Muscle layer of duodenum (tissue), 2 donors: ENCODE measurements around the gene MYO1E.
"Not testable (repeated sequence)": the region's sequence is repeated elsewhere in the genome, so short reads cannot be mapped to it uniquely, and the experiment has no call there.

Experiments used
- H3K27ac ChIP-seq: one replicate; pipeline ENCODE4 v1.7.0; 2013; ENCODE audit warnings: mild to moderate bottlenecking, low read length
- H3K27me3 ChIP-seq: one replicate; pipeline ENCODE4 v1.7.0; 2013; ENCODE audit warnings: low read depth, mild to moderate bottlenecking, control low read depth, low read length
- H3K36me3 ChIP-seq, 2 donors: one replicate each; pipeline ENCODE4 v1.7.0; 2013; ENCODE audit warnings: low read length in 2 of 2, control low read depth in 1 of 2, mild to moderate bottlenecking in 1 of 2; ENCODE audit not compliant: insufficient read depth in 2 of 2, control insufficient read depth in 1 of 2
- H3K4me1 ChIP-seq, 2 donors: one replicate each; pipeline ENCODE4 v1.7.0; 2013; ENCODE audit warnings: low read length in 2 of 2, mild to moderate bottlenecking in 2 of 2, control low read depth in 1 of 2, moderate library complexity in 1 of 2; ENCODE audit not compliant: insufficient read depth in 2 of 2, control insufficient read depth in 1 of 2
- H3K4me3 ChIP-seq, 2 donors: one replicate each; pipeline ENCODE4 v1.7.0; 2013; ENCODE audit warnings: low read length in 2 of 2, low read depth in 1 of 2, mild to moderate bottlenecking in 1 of 2
- H3K9me3 ChIP-seq, 2 donors: one replicate each; pipeline ENCODE4 v1.7.0; 2013; ENCODE audit warnings: low read length in 2 of 2, control low read depth in 1 of 2, mild to moderate bottlenecking in 1 of 2; ENCODE audit not compliant: control insufficient read depth in 1 of 2
- donor health status: healthy.

The MYO1E gene

GRCh38 chr15:59133929-59134427 lies 238.7 kb downstream of the MYO1E start:
- Histone ChIP-seq H3K9me3 (no peaks in the 10 kb centered on the region), H3K27ac (no peak overlapping the region), H3K4me3 (no peak overlapping the region), H3K27me3 (no peaks in the 10 kb centered on the region), H3K36me3 (peaks cover 22 to 53% of the 10 kb centered on the region in 2 donors), H3K4me1 (no peaks in the 10 kb centered on the region)

- H3K4me3 ChIP-seq = no peak overlapping the region
- peaks cover 20 to 39% of the 10 kb centered on the region in 2 donors for H3K36me3 ChIP-seq
- no peaks in the 10 kb centered on the region for H3K9me3 ChIP-seq
- H3K27me3 ChIP-seq = no peaks in the 10 kb centered on the region
- no peaks in the 10 kb centered on the region for H3K4me1 ChIP-seq
- H3K27ac ChIP-seq = no peak overlapping the region
These were observed 240.6 kb downstream of the MYO1E start for GRCh38 chr15:59131969-59132562.

DNA sequence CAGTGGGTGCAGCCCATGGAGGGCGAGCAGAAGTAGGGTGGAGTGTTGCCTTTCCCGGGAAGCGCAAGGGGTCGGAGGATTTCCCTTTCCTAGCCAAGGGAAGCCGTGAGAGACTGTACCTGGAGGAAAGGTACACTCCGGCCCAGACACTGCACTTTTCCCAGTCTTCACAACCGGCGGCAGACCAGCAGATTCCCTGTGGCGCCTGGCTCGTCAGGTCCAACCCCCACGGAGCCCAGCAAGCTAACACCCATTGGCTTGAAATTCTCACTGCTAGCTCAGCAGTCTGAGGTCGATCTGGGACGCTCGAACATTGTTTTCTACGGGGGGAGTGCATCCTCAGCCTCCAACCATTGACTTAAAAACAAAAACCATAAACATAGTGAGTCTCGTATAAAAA lies 241.2 kb downstream of the MYO1E start:
- Histone ChIP-seq H3K4me1 (no peaks in the 10 kb centered on the region), H3K36me3 (peaks cover 17 to 32% of the 10 kb centered on the region in 2 donors), H3K4me3 (no peak overlapping the region), H3K9me3 (no peaks in the 10 kb centered on the region), H3K27ac (no peak overlapping the region), H3K27me3 (no peaks in the 10 kb centered on the region)

DNA sequence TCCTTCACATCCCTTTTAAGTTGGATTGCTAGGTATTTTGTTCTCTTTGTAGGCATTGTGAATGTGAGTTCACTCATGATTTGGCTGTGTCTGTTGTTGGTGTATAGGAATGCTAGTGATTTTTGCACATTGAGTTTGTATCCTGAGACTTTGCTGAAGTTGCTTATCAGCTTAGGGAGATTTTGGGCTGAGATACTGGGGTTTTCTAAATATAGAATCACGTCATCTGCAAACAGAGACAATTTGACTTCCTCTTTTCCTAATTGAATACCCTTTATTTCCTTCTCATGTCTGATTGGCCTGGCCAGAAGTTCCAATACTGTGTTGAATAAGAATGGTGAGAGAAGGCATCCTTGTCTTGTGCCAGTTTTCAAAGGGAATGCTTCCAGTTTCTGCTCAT lies 245.4 kb downstream of the MYO1E start:
- not testable (repeated sequence) for H3K36me3 ChIP-seq, H3K27me3 ChIP-seq, H3K9me3 ChIP-seq, H3K4me1 ChIP-seq, H3K4me3 ChIP-seq, H3K27ac ChIP-seq

DNA sequence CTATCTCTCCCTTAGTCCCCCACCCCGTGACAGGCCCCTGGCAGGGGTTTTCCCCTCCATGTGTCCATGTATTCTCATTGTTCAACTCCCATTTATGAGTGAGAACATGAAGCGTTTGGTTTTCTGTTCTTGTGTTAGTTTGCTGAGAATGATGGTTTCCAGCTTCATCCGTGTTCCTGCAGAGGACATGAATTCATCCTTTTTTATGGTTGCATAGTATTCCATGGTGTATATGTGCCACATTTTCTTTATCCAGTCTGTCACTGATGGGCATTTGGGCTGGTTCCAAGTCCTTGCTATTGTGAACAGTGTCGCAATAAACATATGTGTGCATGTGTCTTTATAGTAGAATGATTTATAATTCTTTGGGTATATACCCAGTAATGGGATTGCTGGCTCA lies 247.0 kb downstream of the MYO1E start:
- not testable (repeated sequence) for H3K27ac ChIP-seq, H3K4me1 ChIP-seq, H3K4me3 ChIP-seq, H3K36me3 ChIP-seq, H3K9me3 ChIP-seq, H3K27me3 ChIP-seq

DNA sequence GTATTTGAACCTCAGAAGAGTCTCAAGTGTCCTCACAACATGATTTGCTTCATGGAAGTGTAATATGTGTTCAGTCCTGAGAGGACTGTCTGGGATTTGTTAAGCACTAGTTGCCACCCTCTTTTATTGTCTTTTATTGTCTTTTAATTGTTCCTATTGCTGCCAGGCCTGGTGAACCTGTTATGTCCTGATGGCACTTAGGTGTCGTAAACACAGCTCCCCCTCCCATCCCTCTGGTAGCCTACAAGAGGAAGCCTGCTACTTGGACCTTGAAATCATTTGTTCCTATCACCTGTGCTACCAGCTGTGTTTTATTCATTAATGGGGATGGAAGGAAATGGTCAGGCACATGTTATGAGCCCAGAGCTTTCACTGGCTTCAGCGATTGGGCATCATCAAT lies 248.4 kb downstream of the MYO1E start:
- H3K4me3 ChIP-seq = no peak overlapping the region
- no peaks in the 10 kb centered on the region for H3K27me3 ChIP-seq
- H3K27ac ChIP-seq = no peak overlapping the region
- H3K9me3 ChIP-seq = no peaks in the 10 kb centered on the region
- no peaks in the 10 kb centered on the region for H3K36me3 ChIP-seq
- no peaks in the 10 kb centered on the region for H3K4me1 ChIP-seq

DNA sequence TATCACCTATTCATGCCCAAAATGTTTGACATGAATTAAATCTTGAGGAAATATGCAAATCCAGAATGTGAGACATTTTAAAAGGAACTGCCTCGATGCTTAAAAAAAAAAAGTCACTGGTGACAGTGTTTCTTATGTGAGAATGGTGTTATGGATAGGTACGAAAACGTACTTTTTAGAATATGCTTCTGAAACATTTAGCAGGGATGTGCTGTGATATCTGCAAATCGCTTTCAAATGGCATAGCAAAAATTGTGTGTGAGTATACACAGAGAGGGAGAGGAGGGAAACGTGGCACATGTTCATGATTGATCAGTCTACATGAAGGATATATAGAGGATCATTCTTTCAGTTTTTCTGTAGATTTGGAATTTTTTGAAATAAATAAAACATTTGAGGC lies 251.7 kb downstream of the MYO1E start:
- Histone ChIP-seq H3K4me1 (no peaks in the 10 kb centered on the region), H3K36me3 (no peaks in the 10 kb centered on the region), H3K9me3 (no peaks in the 10 kb centered on the region), H3K27me3 (no peaks in the 10 kb centered on the region), H3K4me3 (no peak overlapping the region), H3K27ac (no peak overlapping the region)

- Histone ChIP-seq H3K27me3 (no peaks in the 10 kb centered on the region), H3K36me3 (no peaks in the 10 kb centered on the region), H3K27ac (no peak overlapping the region), H3K9me3 (no peaks in the 10 kb centered on the region), H3K4me1 (no peaks in the 10 kb centered on the region), H3K4me3 (no peak overlapping the region)
These were observed 253.0 kb downstream of the MYO1E start for GRCh38 chr15:59119625-59120024.

- no peaks in the 10 kb centered on the region for H3K4me1 ChIP-seq
- no peaks in the 10 kb centered on the region for H3K9me3 ChIP-seq
- H3K36me3 ChIP-seq = no peaks in the 10 kb centered on the region
- H3K4me3 ChIP-seq = no peak overlapping the region
- H3K27ac ChIP-seq = no peak overlapping the region
- no peaks in the 10 kb centered on the region for H3K27me3 ChIP-seq
These were observed 255.9 kb downstream of the MYO1E start for GRCh38 chr15:59116771-59117170.

DNA sequence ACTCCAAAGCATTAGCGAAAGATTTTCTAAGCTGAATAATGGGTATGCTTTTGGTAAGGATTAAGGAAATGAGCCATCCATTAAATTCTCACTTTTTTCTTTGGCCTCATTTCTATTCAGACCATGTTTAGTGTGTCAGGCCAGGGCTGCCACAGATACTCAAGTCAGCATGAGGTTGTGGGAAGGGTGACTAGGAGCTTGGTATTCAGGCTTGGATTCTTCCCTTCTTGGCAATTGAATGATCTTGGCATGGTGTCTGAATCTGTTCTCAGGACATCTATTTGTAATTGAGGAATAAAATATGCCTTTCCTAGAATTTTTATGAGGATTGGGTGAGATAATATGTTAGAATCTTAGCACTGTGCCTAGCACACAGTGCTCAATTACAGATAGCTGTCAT lies 256.5 kb downstream of the MYO1E start:
- Histone ChIP-seq H3K4me1 (no peaks in the 10 kb centered on the region), H3K36me3 (no peaks in the 10 kb centered on the region), H3K4me3 (no peak overlapping the region), H3K9me3 (no peaks in the 10 kb centered on the region), H3K27ac (no peak overlapping the region), H3K27me3 (no peaks in the 10 kb centered on the region)

DNA sequence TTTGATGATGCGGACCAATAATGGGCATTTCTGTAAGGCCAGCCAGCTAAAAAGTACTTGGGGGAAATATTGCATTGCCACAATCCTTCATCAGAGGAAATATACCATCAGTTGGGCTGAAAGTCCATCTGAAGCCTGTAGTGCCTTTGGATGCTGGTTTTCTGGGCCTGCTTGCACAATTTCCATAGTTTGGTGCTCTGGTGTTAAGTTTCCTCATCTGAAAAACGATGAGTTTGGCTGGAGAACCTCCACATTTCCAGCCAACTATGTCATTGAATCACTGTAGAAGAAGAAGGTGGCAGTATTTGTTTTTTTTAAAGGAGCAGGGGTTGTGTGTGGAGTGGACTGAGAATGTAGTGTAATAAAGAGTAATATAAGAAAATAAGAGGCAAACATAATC lies 257.6 kb downstream of the MYO1E start:
- Histone ChIP-seq H3K4me3 (no peak overlapping the region), H3K9me3 (no peaks in the 10 kb centered on the region), H3K27ac (no peak overlapping the region), H3K36me3 (no peaks in the 10 kb centered on the region), H3K4me1 (no peaks in the 10 kb centered on the region), H3K27me3 (no peaks in the 10 kb centered on the region)

GRCh38 chr15:59111251-59111650 lies 261.4 kb downstream of the MYO1E start:
- H3K4me1 ChIP-seq = no peaks in the 10 kb centered on the region
- H3K4me3 ChIP-seq = no peak overlapping the region
- H3K27me3 ChIP-seq = no peaks in the 10 kb centered on the region

More at GRCh38 chr15:59111251-59111650, 261.4 kb downstream of the MYO1E start:
- no peaks in the 10 kb centered on the region for H3K36me3 ChIP-seq
- H3K9me3 ChIP-seq = no peaks in the 10 kb centered on the region
- H3K27ac ChIP-seq = no peak overlapping the region
